Measurements from ENCODE around the gene NGEF. TPM values are rescaled to one million over a fixed set of nuclear protein-coding genes. Genes with fewer than 3 reads are reported as not detected.
"Not testable (repeated sequence)": the region's sequence is repeated elsewhere in the genome, so short reads cannot be mapped to it uniquely, and the experiment has no call there.

NGEF gene
- total and polyA plus RNA-seq, 8 donors: 2.6 to 30.9 (median 5.9) TPM

DNA sequence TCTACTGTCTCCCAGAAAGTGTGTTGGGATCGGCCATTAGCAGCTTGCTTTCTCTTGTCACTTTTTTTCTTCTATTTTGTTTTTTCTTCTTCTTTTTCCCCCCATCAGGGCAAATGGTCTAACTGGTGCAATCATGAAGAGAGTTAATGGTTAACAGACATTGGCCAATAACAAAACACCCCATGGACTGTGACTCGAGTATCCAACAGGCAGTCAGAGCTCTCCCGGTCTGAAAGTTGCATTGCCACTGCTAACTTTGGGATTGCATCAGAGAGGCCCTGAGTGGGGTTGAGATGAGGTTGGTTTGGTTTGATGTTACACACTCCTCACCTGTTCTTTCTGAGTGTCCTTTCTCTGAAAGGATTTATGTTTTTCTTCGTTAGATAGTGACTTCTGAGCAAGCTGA, 155.9 kb downstream of the NGEF start:
- TF ChIP-seq POLR2A (IDR thresholded peaks at IDR 0.05) (no peak), EP300 (IDR thresholded peaks at IDR 0.05) (no peak), POLR2AphosphoS5 (IDR thresholded peaks at IDR 0.05) (no peak)
- TF ChIP-seq, protein P1, sequence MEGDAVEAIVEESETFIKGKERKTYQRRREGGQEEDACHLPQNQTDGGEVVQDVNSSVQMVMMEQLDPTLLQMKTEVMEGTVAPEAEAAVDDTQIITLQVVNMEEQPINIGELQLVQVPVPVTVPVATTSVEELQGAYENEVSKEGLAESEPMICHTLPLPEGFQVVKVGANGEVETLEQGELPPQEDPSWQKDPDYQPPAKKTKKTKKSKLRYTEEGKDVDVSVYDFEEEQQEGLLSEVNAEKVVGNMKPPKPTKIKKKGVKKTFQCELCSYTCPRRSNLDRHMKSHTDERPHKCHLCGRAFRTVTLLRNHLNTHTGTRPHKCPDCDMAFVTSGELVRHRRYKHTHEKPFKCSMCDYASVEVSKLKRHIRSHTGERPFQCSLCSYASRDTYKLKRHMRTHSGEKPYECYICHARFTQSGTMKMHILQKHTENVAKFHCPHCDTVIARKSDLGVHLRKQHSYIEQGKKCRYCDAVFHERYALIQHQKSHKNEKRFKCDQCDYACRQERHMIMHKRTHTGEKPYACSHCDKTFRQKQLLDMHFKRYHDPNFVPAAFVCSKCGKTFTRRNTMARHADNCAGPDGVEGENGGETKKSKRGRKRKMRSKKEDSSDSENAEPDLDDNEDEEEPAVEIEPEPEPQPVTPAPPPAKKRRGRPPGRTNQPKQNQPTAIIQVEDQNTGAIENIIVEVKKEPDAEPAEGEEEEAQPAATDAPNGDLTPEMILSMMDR (IDR thresholded peaks at IDR 0.05): no peak
- no peak overlapping the region for H3K4me3 ChIP-seq
- 59 to 69% (median 65%) methylated on average over 4 of the region's 4 CpGs for WGBS, 5 donors
- intact Hi-C loops (cut with DNase I; ENCODE audit: low total_unique reads): no loop called here
- H3K27ac ChIP-seq: no peak overlapping the region
- H3K36me3 ChIP-seq: peaks cover 33 to 86% (median 80%) of the 10 kb centered on the region in 4 donors
- no peak for DNase-seq
- peaks cover 0 to 19% (median 8%) of the 10 kb centered on the region in 4 donors for H3K4me1 ChIP-seq
- no peaks in the 10 kb centered on the region for H3K27me3 ChIP-seq
- H3K9me3 ChIP-seq: no peaks in the 10 kb centered on the region

DNA sequence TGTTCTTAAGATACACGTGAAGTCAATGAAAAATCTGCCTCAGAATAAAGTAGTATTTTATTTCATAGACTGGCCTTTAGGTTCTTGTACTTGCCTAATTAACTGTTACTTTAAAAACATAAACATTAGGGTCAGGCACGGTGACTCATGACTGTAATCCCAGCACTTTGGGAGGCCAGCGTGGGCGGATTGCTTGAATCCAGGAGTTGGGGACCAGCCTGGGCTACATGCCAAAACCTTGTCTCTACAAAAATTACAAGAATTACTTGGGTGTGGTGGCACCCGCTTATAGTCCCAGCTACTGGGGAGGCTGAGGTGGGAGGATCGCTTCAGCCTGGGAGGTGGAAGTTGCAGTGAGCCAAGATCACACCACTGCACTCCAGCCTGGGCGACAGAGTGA, 159.0 kb downstream of the NGEF start:
- H3K36me3 ChIP-seq: peaks cover 56 to 92% (median 85%) of the 10 kb centered on the region in 4 donors
- no peaks in the 10 kb centered on the region for H3K27me3 ChIP-seq
- H3K9me3 ChIP-seq: no peaks in the 10 kb centered on the region
- no peak for TF ChIP-seq POLR2A (IDR thresholded peaks at IDR 0.05)
- TF ChIP-seq EP300 (IDR thresholded peaks at IDR 0.05): no peak
- no peak for TF ChIP-seq POLR2AphosphoS5 (IDR thresholded peaks at IDR 0.05)
- TF ChIP-seq, protein P1 (IDR thresholded peaks at IDR 0.05): no peak
- peaks cover 0 to 19% (median 8%) of the 10 kb centered on the region in 4 donors for H3K4me1 ChIP-seq
- intact Hi-C loops (cut with DNase I; ENCODE audit: low total_unique reads): no loop called here
- 32 to 48% (median 41%) methylated on average over 7 of the region's 7 CpGs for WGBS, 5 donors
- no peak for DNase-seq
- H3K4me3 ChIP-seq: no peak overlapping the region
- H3K27ac ChIP-seq: peak overlapping the region in 1 of 5 donors; percentile 25

DNA sequence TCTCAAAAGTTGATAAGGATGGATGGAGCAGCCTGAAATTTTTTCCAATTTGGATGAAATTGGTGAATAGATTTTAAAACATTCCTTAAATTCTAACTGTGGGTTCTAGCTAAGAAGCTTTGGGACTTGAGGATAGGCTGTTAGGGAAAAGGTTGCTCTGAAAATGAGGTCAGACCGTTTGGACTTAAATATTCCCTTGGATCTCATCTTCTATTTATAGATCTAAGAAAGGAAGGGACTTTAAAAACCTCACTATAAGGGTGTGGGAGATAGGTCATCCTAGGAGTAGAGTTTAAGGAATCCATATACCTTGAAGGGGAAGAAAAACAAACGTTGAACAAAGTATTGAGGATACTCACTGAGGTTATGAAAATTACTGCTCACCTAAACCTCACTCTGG, 160.4 kb downstream of the NGEF start:
- Histone ChIP-seq H3K4me1 (peaks cover 0 to 19% (median 8%) of the 10 kb centered on the region in 4 donors), H3K9me3 (no peaks in the 10 kb centered on the region), H3K27me3 (no peaks in the 10 kb centered on the region), H3K36me3 (peaks cover 58 to 92% (median 85%) of the 10 kb centered on the region in 4 donors), H3K4me3 (no peak overlapping the region), H3K27ac (peak overlapping the region in 1 of 5 donors; percentile 9)
- intact Hi-C loops (cut with DNase I; ENCODE audit: low total_unique reads): no loop called here
- no peak for DNase-seq
- 27 to 45% (median 39%) methylated on average over 2 of the region's 2 CpGs for WGBS, 5 donors
- TF ChIP-seq POLR2AphosphoS5 (IDR thresholded peaks at IDR 0.05): no peak
- no peak for TF ChIP-seq POLR2A (IDR thresholded peaks at IDR 0.05)
- TF ChIP-seq, protein P1 (IDR thresholded peaks at IDR 0.05): no peak
- TF ChIP-seq EP300 (IDR thresholded peaks at IDR 0.05): no peak

DNA sequence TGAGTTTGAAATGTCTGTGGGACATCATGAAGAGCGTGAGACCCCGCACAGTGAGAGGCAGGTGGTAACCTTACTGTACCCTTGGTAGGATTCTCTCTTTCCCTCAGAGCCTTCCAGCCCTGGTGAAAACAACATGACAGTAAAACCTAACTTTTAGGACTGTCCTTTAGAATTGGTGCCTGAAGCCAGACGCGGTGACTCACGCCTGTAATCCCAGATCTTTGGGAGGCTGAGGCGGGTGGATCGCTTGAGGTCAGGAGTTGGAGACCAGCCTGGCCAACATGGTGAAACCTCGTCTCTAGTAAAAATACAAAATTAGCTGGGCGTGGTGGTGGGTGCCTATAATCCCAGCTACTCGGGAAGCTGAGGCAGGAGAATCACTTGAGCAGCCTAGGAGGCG, 161.0 kb downstream of the NGEF start:
- peaks cover 58 to 92% (median 85%) of the 10 kb centered on the region in 4 donors for H3K36me3 ChIP-seq

DNA sequence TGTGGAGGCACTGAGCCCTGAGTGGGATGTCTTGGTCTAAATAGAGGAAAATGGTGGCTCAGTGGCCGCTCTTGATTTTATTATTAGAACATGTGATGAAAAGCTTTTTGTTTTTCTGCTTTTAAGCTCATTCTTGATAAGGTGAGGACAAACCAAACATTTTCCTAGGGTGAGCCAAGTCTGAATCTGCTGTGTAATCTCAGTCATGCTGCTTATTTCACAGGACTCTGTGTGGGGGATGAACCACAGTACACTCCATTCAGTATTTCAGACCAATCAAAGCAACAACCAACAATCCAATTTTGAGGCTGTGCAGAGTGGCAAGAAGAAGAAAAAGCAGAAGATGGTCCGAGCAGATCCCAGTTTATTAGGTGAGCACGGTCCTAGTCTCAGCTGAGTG, 163.0 kb downstream of the NGEF start:
- Histone ChIP-seq H3K4me3 (no peak overlapping the region), H3K27me3 (no peaks in the 10 kb centered on the region), H3K27ac (no peak overlapping the region), H3K9me3 (no peaks in the 10 kb centered on the region), H3K36me3 (peaks cover 59 to 92% (median 85%) of the 10 kb centered on the region in 4 donors), H3K4me1 (peaks cover 0 to 19% (median 8%) of the 10 kb centered on the region in 4 donors)
- DNase-seq: no peak
- TF ChIP-seq POLR2AphosphoS5 (IDR thresholded peaks at IDR 0.05): no peak
- TF ChIP-seq POLR2A (IDR thresholded peaks at IDR 0.05): no peak
- TF ChIP-seq, protein P1 (IDR thresholded peaks at IDR 0.05): no peak
- TF ChIP-seq EP300 (IDR thresholded peaks at IDR 0.05): no peak
- intact Hi-C loops (cut with DNase I; ENCODE audit: low total_unique reads): no loop called here
- 75 to 90% (median 83%) methylated on average over 3 of the region's 3 CpGs for WGBS, 5 donors

More for the DNA sequence above, 161.0 kb downstream of the NGEF start:
- intact Hi-C loops (cut with DNase I; ENCODE audit: low total_unique reads); DNase-seq; H3K27ac ChIP-seq; H3K9me3 ChIP-seq; H3K4me3 ChIP-seq; H3K27me3 ChIP-seq: not testable (repeated sequence)
- WGBS, 5 donors: 90 to 93% (median 92%) methylated on average over 11 of the region's 11 CpGs
- peaks cover 0 to 19% (median 8%) of the 10 kb centered on the region in 4 donors for H3K4me1 ChIP-seq
